ENCODE data around the gene UBE2V1. TPM values are rescaled to one million over a fixed set of nuclear protein-coding genes. Genes with fewer than 3 reads are reported as not detected.

Gene UBE2V1
- total RNA-seq, 1 donor from 2014 or later = 83.2 TPM

- intact Hi-C loops (cut with DNase I) = loop anchor here (5.0 kb wide), 1 partner anchor 50 kb away; no protein-coding TSS in a partner anchor
- no peaks in the 10 kb centered on the region for H3K27me3 ChIP-seq
- no peak for DNase-seq
- H3K27ac ChIP-seq = no peak overlapping the region
- H3K4me3 ChIP-seq = no peak overlapping the region
- TF ChIP-seq, protein P1, sequence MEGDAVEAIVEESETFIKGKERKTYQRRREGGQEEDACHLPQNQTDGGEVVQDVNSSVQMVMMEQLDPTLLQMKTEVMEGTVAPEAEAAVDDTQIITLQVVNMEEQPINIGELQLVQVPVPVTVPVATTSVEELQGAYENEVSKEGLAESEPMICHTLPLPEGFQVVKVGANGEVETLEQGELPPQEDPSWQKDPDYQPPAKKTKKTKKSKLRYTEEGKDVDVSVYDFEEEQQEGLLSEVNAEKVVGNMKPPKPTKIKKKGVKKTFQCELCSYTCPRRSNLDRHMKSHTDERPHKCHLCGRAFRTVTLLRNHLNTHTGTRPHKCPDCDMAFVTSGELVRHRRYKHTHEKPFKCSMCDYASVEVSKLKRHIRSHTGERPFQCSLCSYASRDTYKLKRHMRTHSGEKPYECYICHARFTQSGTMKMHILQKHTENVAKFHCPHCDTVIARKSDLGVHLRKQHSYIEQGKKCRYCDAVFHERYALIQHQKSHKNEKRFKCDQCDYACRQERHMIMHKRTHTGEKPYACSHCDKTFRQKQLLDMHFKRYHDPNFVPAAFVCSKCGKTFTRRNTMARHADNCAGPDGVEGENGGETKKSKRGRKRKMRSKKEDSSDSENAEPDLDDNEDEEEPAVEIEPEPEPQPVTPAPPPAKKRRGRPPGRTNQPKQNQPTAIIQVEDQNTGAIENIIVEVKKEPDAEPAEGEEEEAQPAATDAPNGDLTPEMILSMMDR (IDR thresholded peaks at IDR 0.05) = no peak
- peaks cover 54% of the 10 kb centered on the region for H3K36me3 ChIP-seq
- peaks cover 13% of the 10 kb centered on the region for H3K4me1 ChIP-seq
- no peak for ATAC-seq
- no peaks in the 10 kb centered on the region for H3K9me3 ChIP-seq
Observed at GRCh38 chr20:50122763-50123162, 9.8 kb upstream of the UBE2V1 start.

GRCh38 chr20:50121858-50122271 lies 8.9 kb upstream of the UBE2V1 start:
- Histone ChIP-seq H3K36me3 (peaks cover 45% of the 10 kb centered on the region), H3K9me3 (no peaks in the 10 kb centered on the region), H3K27me3 (no peaks in the 10 kb centered on the region), H3K4me1 (peaks cover 13% of the 10 kb centered on the region), H3K4me3 (no peak overlapping the region), H3K27ac (no peak overlapping the region)
- intact Hi-C loops (cut with DNase I) = loop anchor here (5.0 kb wide), 1 partner anchor 50 kb away; no protein-coding TSS in a partner anchor
- ATAC-seq (peak; percentile 22), DNase-seq (peak; percentile 33)
- TF ChIP-seq, protein P1 (IDR thresholded peaks at IDR 0.05) = no peak

DNA sequence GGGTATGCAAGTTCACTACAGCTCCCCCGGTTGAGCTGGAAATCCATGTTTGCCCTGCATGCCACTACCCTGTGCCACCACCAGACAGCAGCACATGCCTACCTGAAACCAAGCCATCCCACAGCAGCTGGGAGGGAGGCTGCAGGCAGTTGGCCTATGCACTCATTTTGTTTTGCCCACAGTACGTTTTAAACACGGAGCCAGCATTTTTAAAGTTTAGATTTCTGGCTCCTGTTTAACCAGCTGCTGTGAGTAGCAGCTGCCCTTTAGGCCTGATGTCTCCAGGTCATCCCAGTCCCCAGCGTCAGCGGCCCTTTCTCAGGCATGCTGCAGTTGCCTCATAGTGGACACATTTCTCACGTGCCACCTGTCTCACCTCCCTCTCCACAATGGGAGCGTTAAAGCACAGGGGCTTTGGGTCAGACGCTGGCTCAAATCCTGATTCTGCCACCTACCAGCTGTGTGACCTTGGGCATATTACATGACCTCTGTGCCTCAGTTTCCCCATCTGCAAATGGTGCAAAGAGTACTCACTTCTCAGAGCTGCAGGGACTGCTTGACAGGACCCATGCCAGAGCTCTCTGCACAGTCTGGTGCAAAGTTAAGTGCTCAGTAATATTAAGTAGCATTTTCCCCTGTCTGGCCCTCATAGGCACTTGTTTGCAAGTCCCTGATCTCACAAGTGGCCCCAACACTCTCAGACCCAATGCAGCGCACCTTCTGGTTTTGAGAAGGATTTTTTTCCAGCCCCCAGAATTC lies 8.2 kb upstream of the UBE2V1 start:
- Histone ChIP-seq H3K27me3 (no peaks in the 10 kb centered on the region), H3K36me3 (peaks cover 37% of the 10 kb centered on the region), H3K27ac (no peak overlapping the region), H3K9me3 (no peaks in the 10 kb centered on the region), H3K4me3 (no peak overlapping the region), H3K4me1 (peaks cover 16% of the 10 kb centered on the region)
- intact Hi-C loops (cut with DNase I) = loop anchor here (5.0 kb wide), 1 partner anchor 51 kb away; no protein-coding TSS in a partner anchor
- ATAC-seq (peak; percentile 90), DNase-seq (peak; percentile 81)
- TF ChIP-seq, protein P1 (IDR thresholded peaks at IDR 0.05) = peak; percentile 85

DNA sequence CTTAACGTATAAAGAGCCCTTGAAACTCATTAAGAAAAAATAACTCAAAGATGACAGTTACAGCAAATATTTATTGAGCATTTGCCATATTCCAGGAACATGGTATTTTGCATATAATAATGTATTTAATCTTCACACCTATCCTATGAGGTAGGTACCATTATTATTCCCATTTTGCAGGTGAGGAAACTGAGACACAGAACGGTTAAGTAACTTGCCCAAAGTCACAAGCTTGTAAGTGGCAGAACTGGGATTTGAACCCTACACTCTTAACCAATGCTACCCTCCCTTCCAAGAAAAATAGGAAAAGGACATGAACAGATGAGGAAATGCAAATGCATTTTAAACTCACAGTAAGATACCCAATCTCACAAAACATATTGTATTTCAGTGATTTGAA lies 5.3 kb upstream of the UBE2V1 start:
- H3K27me3 ChIP-seq = no peaks in the 10 kb centered on the region
- no peak overlapping the region for H3K27ac ChIP-seq
- TF ChIP-seq, protein P1 (IDR thresholded peaks at IDR 0.05) = no peak
- H3K4me1 ChIP-seq = peaks cover 29% of the 10 kb centered on the region
- DNase-seq (no peak), ATAC-seq (no peak)
- H3K4me3 ChIP-seq = no peak overlapping the region
- H3K9me3 ChIP-seq = no peaks in the 10 kb centered on the region
- intact Hi-C loops (cut with DNase I) = no loop called here
- H3K36me3 ChIP-seq = peaks cover 8% of the 10 kb centered on the region

DNA sequence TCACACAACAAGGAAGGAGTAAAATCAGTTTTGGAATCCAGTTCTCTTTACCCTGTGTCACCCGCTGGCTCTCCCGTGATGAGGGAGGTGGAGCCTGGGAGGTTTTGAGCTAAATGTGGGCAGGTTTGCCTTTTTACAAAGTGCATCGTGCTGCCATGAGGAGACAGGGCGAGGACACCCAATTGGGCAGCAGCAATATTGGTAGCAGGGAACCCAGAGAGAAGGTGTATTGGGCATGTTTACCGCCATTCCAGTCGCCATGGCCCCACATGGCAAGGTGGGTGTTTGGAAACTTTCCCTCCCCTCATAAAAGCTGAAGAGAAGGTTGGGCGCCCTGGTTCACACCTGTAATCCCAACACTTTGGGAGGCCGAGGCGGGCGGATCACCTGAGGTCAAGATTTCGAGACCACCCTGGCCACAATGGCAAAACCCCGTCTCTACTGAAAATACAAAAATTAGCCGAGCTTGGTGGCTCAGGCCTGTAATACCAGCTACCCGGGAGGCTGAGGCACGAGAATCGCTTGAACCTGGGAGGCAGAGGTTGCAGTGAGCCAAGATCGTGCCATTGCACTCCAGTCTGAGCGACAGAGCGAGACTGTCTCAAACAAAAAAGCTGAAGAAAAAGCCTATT lies 3.5 kb upstream of the UBE2V1 start:
- Histone ChIP-seq H3K27me3 (no peaks in the 10 kb centered on the region), H3K9me3 (no peaks in the 10 kb centered on the region), H3K4me3 (peak overlapping the region; percentile 52), H3K4me1 (peaks cover 32% of the 10 kb centered on the region), H3K36me3 (no peaks in the 10 kb centered on the region), H3K27ac (peak overlapping the region; percentile 62)
- TF ChIP-seq, protein P1 (IDR thresholded peaks at IDR 0.05) = no peak
- intact Hi-C loops (cut with DNase I) = no loop called here
- no peak for ATAC-seq
- no peak for DNase-seq

All from upper lobe of right lung (tissue), 1 donor.